Neural cell (in vitro differentiated cells): ENCODE results near the gene AKR1B15. TPM values are rescaled to one million over a fixed set of nuclear protein-coding genes. Genes with fewer than 3 reads are reported as not detected.

Source experiments
- H2AFZ ChIP-seq: fragments of 200-600, 300-800 bp; sonication (generic), shearing (Covaris generic); 2 replicates; pipeline ENCODE4 v1.6.0; 2014; ENCODE audit warnings: low read depth, mild to moderate bottlenecking, antibody characterized with exemption, low read length, moderate library complexity
- H3F3A ChIP-seq: fragments of 200-600 bp; shearing (Covaris generic); 2 replicates; pipeline ENCODE4 v1.6.1; 2016; ENCODE audit warnings: mild to moderate bottlenecking, moderate library complexity, mixed read lengths, antibody characterized with exemption, low read length; ENCODE audit not compliant: insufficient read depth, poor library complexity, severe bottlenecking
- H3K27ac ChIP-seq: fragments of 200-600, 300-800 bp; sonication (generic), shearing (Covaris generic); 2 replicates; pipeline ENCODE4 v1.5.1; 2014; ENCODE audit warnings: mild to moderate bottlenecking, low read length, moderate library complexity
- H3K27me3 ChIP-seq: fragments of 300-800, 200-600 bp; sonication (generic), shearing (Covaris generic); 2 replicates; pipeline ENCODE4 v1.6.0; 2014; ENCODE audit warnings: mild to moderate bottlenecking, low read depth, low read length, moderate library complexity; ENCODE audit not compliant: insufficient read depth
- H3K36me3 ChIP-seq: fragments of 300-800, 200-600 bp; sonication (generic), shearing (Covaris generic); 2 replicates; pipeline ENCODE4 v1.5.1; 2014; ENCODE audit warnings: mild to moderate bottlenecking, antibody characterized with exemption, low read length, moderate library complexity; ENCODE audit not compliant: insufficient read depth
- H3K4me2 ChIP-seq: fragments of 300-800, 200-600 bp; sonication (generic), shearing (Covaris generic); 2 replicates; pipeline ENCODE4 v1.6.0; 2014; ENCODE audit warnings: mild to moderate bottlenecking, low read length
- H3K4me3 ChIP-seq: fragments of 300-800, 200-600 bp; sonication (generic), shearing (Covaris generic); 2 replicates; pipeline ENCODE4 v1.5.1; 2014; ENCODE audit warnings: mild to moderate bottlenecking, low read length, moderate library complexity
- H3K79me2 ChIP-seq: fragments of 200-600 bp; shearing (Covaris generic); replicated peaks from 2 replicates; pipeline ENCODE4 v1.6.0; 2014; ENCODE audit warnings: mild to moderate bottlenecking, low read length, moderate library complexity; ENCODE audit not compliant: insufficient read depth
- H3K9ac ChIP-seq: fragments of 300-800, 200-600 bp; sonication (generic), shearing (Covaris generic); 2 replicates; pipeline ENCODE4 v1.6.1; 2016; ENCODE audit warnings: mild to moderate bottlenecking, low read length, mixed read lengths
- H3K9me2 ChIP-seq: fragments of 200-600 bp; shearing (Covaris generic); 2 replicates; pipeline ENCODE4 v1.6.1; 2016; ENCODE audit warnings: mild to moderate bottlenecking, low read length, mixed read lengths; ENCODE audit not compliant: insufficient read depth
- H3K9me3 ChIP-seq: fragments of 200-600, 300-800 bp; sonication (generic), shearing (Covaris generic); 2 replicates; pipeline ENCODE4 v1.6.1; 2016; ENCODE audit warnings: mild to moderate bottlenecking, mixed run types, low read length, moderate library complexity, mixed read lengths
- H4K20me1 ChIP-seq: fragments of 200-600 bp; shearing (Covaris generic); 2 replicates; pipeline ENCODE4 v1.6.1; 2016; ENCODE audit warnings: mild to moderate bottlenecking, mixed run types; ENCODE audit not compliant: insufficient read depth
- EP300 ChIP-seq: fragments of 450-650 bp; conservative IDR thresholded peaks from 2 replicates; pipeline ENCODE4 v1.6.1; 2014; ENCODE audit warnings: antibody characterized with exemption, mild to moderate bottlenecking, moderate library complexity; ENCODE audit not compliant: poor library complexity, severe bottlenecking
- EZH2 ChIP-seq: fragments of 200-600, 300-800 bp; shearing (Covaris generic), sonication (generic); IDR thresholded peaks from 2 replicates; pipeline ENCODE4 v1.6.1; 2014; ENCODE audit warnings: antibody characterized with exemption, low read length, borderline replicate concordance, mild to moderate bottlenecking; ENCODE audit not compliant: insufficient read depth, poor library complexity, severe bottlenecking
- MXI1 ChIP-seq: fragments of 450-650 bp; conservative IDR thresholded peaks from 2 replicates; pipeline ENCODE4 v1.6.1; 2014; ENCODE audit warnings: antibody characterized with exemption, mild to moderate bottlenecking; ENCODE audit not compliant: poor library complexity, severe bottlenecking
- POLR2AphosphoS5 ChIP-seq: IDR thresholded peaks from 2 replicates; pipeline ENCODE4 v1.6.1; 2012
- RAD21 ChIP-seq: fragments of 450-650 bp; conservative IDR thresholded peaks from 2 replicates; pipeline ENCODE4 v1.6.1; 2014; ENCODE audit warnings: antibody characterized with exemption, mild to moderate bottlenecking, moderate library complexity
- REST ChIP-seq: IDR thresholded peaks from 2 replicates; pipeline ENCODE4 v1.6.1; 2012; ENCODE audit warnings: borderline replicate concordance
- SMC3 ChIP-seq: fragments of 450-650 bp; conservative IDR thresholded peaks from 2 replicates; pipeline ENCODE4 v1.6.1; 2014; ENCODE audit warnings: antibody characterized with exemption, mild to moderate bottlenecking, moderate library complexity; ENCODE audit not compliant: poor library complexity
- TAF1 ChIP-seq: IDR thresholded peaks from 2 replicates; pipeline ENCODE4 v1.6.1; 2012; ENCODE audit warnings: low read depth
- polyA plus RNA-seq: library from polyadenylated mRNA; depleted of rRNA; stranded (reverse); fragments of >200 nt; gene quantifications from 2 replicates; pipeline ENCODE4 v1.2.3, GENCODE V29; 2014
- TF ChIP-seq, protein P1 (sequence below): fragments of 450-650 bp; IDR thresholded peaks from 2 replicates; pipeline ENCODE4 v1.5.1; 2014; ENCODE audit warnings: antibody characterized with exemption, mild to moderate bottlenecking, moderate library complexity; ENCODE audit not compliant: poor library complexity, severe bottlenecking

AKR1B15 gene
- polyA plus RNA-seq, 1 donor from 2014 or later = not detected

- H3K27ac ChIP-seq = no peak overlapping the region
- no peaks in the 10 kb centered on the region for H3F3A ChIP-seq
- no peak overlapping the region for H3K9ac ChIP-seq
- H3K27me3 ChIP-seq = no peaks in the 10 kb centered on the region
- no peaks in the 10 kb centered on the region for H3K9me2 ChIP-seq
- no peak overlapping the region for H3K4me3 ChIP-seq
- no peaks in the 10 kb centered on the region for H3K9me3 ChIP-seq
- TF ChIP-seq MXI1 (no peak), POLR2AphosphoS5 (no peak), RAD21 (no peak), REST (no peak), EP300 (no peak), TAF1 (no peak), EZH2 (no peak), SMC3 (no peak)
- TF ChIP-seq, protein P1, sequence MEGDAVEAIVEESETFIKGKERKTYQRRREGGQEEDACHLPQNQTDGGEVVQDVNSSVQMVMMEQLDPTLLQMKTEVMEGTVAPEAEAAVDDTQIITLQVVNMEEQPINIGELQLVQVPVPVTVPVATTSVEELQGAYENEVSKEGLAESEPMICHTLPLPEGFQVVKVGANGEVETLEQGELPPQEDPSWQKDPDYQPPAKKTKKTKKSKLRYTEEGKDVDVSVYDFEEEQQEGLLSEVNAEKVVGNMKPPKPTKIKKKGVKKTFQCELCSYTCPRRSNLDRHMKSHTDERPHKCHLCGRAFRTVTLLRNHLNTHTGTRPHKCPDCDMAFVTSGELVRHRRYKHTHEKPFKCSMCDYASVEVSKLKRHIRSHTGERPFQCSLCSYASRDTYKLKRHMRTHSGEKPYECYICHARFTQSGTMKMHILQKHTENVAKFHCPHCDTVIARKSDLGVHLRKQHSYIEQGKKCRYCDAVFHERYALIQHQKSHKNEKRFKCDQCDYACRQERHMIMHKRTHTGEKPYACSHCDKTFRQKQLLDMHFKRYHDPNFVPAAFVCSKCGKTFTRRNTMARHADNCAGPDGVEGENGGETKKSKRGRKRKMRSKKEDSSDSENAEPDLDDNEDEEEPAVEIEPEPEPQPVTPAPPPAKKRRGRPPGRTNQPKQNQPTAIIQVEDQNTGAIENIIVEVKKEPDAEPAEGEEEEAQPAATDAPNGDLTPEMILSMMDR = no peak
- H3K79me2 ChIP-seq = no peaks in the 10 kb centered on the region
- H2AFZ ChIP-seq = no peak overlapping the region
- H3K36me3 ChIP-seq = no peaks in the 10 kb centered on the region
- no peaks in the 10 kb centered on the region for H4K20me1 ChIP-seq
- no peak overlapping the region for H3K4me2 ChIP-seq
Observed at GRCh38 chr7:134613623-134614347, 64.9 kb downstream of the AKR1B15 start.

- no peaks in the 10 kb centered on the region for H3K27me3 ChIP-seq
- no peak overlapping the region for H3K4me2 ChIP-seq
- H3K36me3 ChIP-seq = no peaks in the 10 kb centered on the region
- no peaks in the 10 kb centered on the region for H3K79me2 ChIP-seq
- no peak overlapping the region for H3K9ac ChIP-seq
- H3K9me2 ChIP-seq = no peaks in the 10 kb centered on the region
- H3K27ac ChIP-seq = no peak overlapping the region
- H3K9me3 ChIP-seq = no peaks in the 10 kb centered on the region
- H3F3A ChIP-seq = no peaks in the 10 kb centered on the region
- no peak overlapping the region for H3K4me3 ChIP-seq
- H2AFZ ChIP-seq = no peak overlapping the region
- H4K20me1 ChIP-seq = no peaks in the 10 kb centered on the region
- TF ChIP-seq MXI1 (no peak), POLR2AphosphoS5 (no peak), RAD21 (no peak), EZH2 (no peak), SMC3 (no peak), REST (no peak), TAF1 (no peak), EP300 (no peak)
- TF ChIP-seq, protein P1 = no peak
Observed at GRCh38 chr7:134616611-134617010, 67.7 kb downstream of the AKR1B15 start.
